ENCODE results near the gene MAP3K8. TPM values are rescaled to one million over a fixed set of nuclear protein-coding genes. Genes with fewer than 3 reads are reported as not detected.
A peak's percentile ranks its signal among the peaks of the same experiment; 100 is the strongest.

The MAP3K8 gene
- total RNA-seq, 5 donors from 2014 or later (not counting 1 experiment from before 2014, with no cell fraction given): 3.5 to 27.4 (median 11.0) TPM

GRCh38 chr10:30391266-30391665, 42.7 kb upstream of the MAP3K8 start:
- DNase-seq (no peak), ATAC-seq (replicated peaks in 1 of 4) (no peak)
- no peaks in the 10 kb centered on the region for H3K9me3 ChIP-seq
- no peaks in the 10 kb centered on the region for H3K36me3 ChIP-seq (ENCODE audit: control insufficient read depth in 2 of 2, extremely low read depth in 1 of 2, insufficient read depth in 1 of 2, low read length in 1 of 2)
- Mint-ChIP-seq H3K4me1 (peaks cover 2 to 5% (median 3%) of the 10 kb centered on the region in 3 donors), H3K27ac (no peak overlapping the region), H3K4me3 (no peak overlapping the region), H3K27me3 (peaks cover 11 to 15% of the 10 kb centered on the region in 2 donors), H3K36me3 (no peaks in the 10 kb centered on the region), H3K9me3 (no peaks in the 10 kb centered on the region)
- peaks cover 0 to 6% of the 10 kb centered on the region in 2 experiments for H3K4me1 ChIP-seq (ENCODE audit: control insufficient read depth in 1 of 2, extremely low read depth in 1 of 2, insufficient read depth in 2 of 2, low read length in 2 of 2)
- ChIA-PET POLR2A (no interaction called here), CTCF (interaction anchor here (0.5 to 3.6 kb wide), 6 partner anchors 154 to 611 kb away, joined by 3 to 44 read pairs (median 5); no protein-coding TSS in a partner anchor)
- no peak overlapping the region for H3K4me3 ChIP-seq (ENCODE audit: control insufficient read depth in 1 of 2, extremely low read depth in 1 of 2, low read length in 1 of 2)
- no peak overlapping the region for H3K27ac ChIP-seq (ENCODE audit: low read length)
- peaks cover 0 to 17% of the 10 kb centered on the region in 2 experiments for H3K27me3 ChIP-seq (replicated peaks in 1 of 2; ENCODE audit: control insufficient read depth in 2 of 2, extremely low read depth in 1 of 2, insufficient read depth in 2 of 2, low read length in 1 of 2)
- no CpG with 5 or more reads among the region's 7 CpGs for WGBS (ENCODE audit: insufficient coverage)

GRCh38 chr10:30392564-30392990, 41.4 kb upstream of the MAP3K8 start:
- H3K4me1 Mint-ChIP-seq: peaks cover 3 to 5% (median 4%) of the 10 kb centered on the region in 3 donors
- peaks cover 6 to 12% of the 10 kb centered on the region in 2 donors for H3K27me3 Mint-ChIP-seq
- Histone ChIP-seq H3K4me3 (ENCODE audit: control insufficient read depth in 1 of 2, extremely low read depth in 1 of 2, low read length in 1 of 2) (no peak overlapping the region), H3K9me3 (no peaks in the 10 kb centered on the region), H3K36me3 (ENCODE audit: control insufficient read depth in 2 of 2, extremely low read depth in 1 of 2, insufficient read depth in 1 of 2, low read length in 1 of 2) (no peaks in the 10 kb centered on the region), H3K4me1 (ENCODE audit: control insufficient read depth in 1 of 2, extremely low read depth in 1 of 2, insufficient read depth in 2 of 2, low read length in 2 of 2) (peaks cover 0 to 6% of the 10 kb centered on the region in 2 experiments), H3K27me3 (replicated peaks in 1 of 2; ENCODE audit: control insufficient read depth in 2 of 2, extremely low read depth in 1 of 2, insufficient read depth in 2 of 2, low read length in 1 of 2) (peaks cover 0 to 10% of the 10 kb centered on the region in 2 experiments), H3K27ac (ENCODE audit: low read length) (no peak overlapping the region)
- peak; percentile 29 to 84 (median 67) for DNase-seq
- ChIA-PET CTCF (interaction anchor here (0.6 to 3.6 kb wide), 10 partner anchors 44 to 374 kb away, joined by 3 to 44 read pairs (median 6); partner anchors contain the start of gene MTPAP (in 1 of the 2)), POLR2A (no interaction called here)
- no peaks in the 10 kb centered on the region for H3K9me3 Mint-ChIP-seq
- no peak overlapping the region for H3K4me3 Mint-ChIP-seq
- 21% methylated on average over 16 of the region's 17 CpGs for WGBS (ENCODE audit: insufficient coverage)
- ATAC-seq (replicated peaks in 1 of 4): peak; percentile 98 to 100 (median 98)
- H3K36me3 Mint-ChIP-seq: no peaks in the 10 kb centered on the region
- no peak overlapping the region for H3K27ac Mint-ChIP-seq

DNA sequence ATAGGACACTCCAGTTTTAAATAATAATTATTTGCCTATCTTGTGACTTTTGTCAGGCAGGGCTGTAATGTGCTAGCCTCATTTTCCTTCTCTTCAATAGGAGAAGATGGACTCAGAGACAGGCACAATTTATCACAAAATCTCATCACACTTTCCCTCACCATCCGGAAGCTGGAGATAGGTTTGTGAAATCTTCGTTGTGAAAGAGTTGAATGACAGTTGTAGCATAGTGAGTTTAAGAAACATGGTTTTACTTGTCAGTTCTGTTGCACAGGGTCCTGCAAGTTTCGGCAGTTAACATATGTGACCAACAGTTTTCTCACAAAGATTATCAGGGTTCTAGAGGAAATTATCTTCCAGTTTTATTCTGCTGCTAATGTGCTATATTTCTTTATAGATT, 37.7 kb upstream of the MAP3K8 start:
- DNase-seq (no peak), ATAC-seq (replicated peaks in 1 of 4) (no peak)
- no peaks in the 10 kb centered on the region for H3K9me3 ChIP-seq
- Mint-ChIP-seq H3K36me3 (no peaks in the 10 kb centered on the region), H3K27ac (no peak overlapping the region), H3K4me3 (no peak overlapping the region), H3K9me3 (no peaks in the 10 kb centered on the region), H3K27me3 (peaks cover 3 to 8% of the 10 kb centered on the region in 2 donors), H3K4me1 (peaks cover 20 to 21% (median 20%) of the 10 kb centered on the region in 3 donors)
- POLR2A ChIA-PET: no interaction called here
- H3K36me3 ChIP-seq (ENCODE audit: control insufficient read depth in 2 of 2, extremely low read depth in 1 of 2, insufficient read depth in 1 of 2, low read length in 1 of 2): no peaks in the 10 kb centered on the region
- H3K4me1 ChIP-seq (ENCODE audit: control insufficient read depth in 1 of 2, extremely low read depth in 1 of 2, insufficient read depth in 2 of 2, low read length in 2 of 2): peaks cover 12 to 24% of the 10 kb centered on the region in 2 experiments
- WGBS (ENCODE audit: insufficient coverage): no CpG with 5 or more reads among the region's 3 CpGs
- CTCF ChIA-PET: interaction anchor here (0.7 to 2.3 kb wide), 5 partner anchors 46 to 195 kb away, joined by 3 to 11 read pairs (median 4); no protein-coding TSS in a partner anchor
- H3K27me3 ChIP-seq (replicated peaks in 1 of 2; ENCODE audit: control insufficient read depth in 2 of 2, extremely low read depth in 1 of 2, insufficient read depth in 2 of 2, low read length in 1 of 2): peaks cover 0 to 17% of the 10 kb centered on the region in 2 experiments
- H3K27ac ChIP-seq (ENCODE audit: low read length): no peak overlapping the region
- no peak overlapping the region for H3K4me3 ChIP-seq (ENCODE audit: control insufficient read depth in 1 of 2, extremely low read depth in 1 of 2, low read length in 1 of 2)

- H3K36me3 Mint-ChIP-seq: no peaks in the 10 kb centered on the region
- H3K4me3 Mint-ChIP-seq: no peak overlapping the region
- 76% methylated on average over 2 of the region's 2 CpGs for WGBS (ENCODE audit: insufficient coverage)
These were observed 37.3 kb upstream of the MAP3K8 start for GRCh38 chr10:30396698-30397097.

GRCh38 chr10:30398193-30398592, 35.8 kb upstream of the MAP3K8 start:
- peaks cover 15 to 19% (median 17%) of the 10 kb centered on the region in 3 donors for H3K4me1 Mint-ChIP-seq
- H3K4me1 ChIP-seq (ENCODE audit: control insufficient read depth in 1 of 2, extremely low read depth in 1 of 2, insufficient read depth in 2 of 2, low read length in 2 of 2): peaks cover 12 to 18% of the 10 kb centered on the region in 2 experiments
- no peaks in the 10 kb centered on the region for H3K36me3 Mint-ChIP-seq
- H3K27ac Mint-ChIP-seq: peak overlapping the region in 1 of 2 donors; percentile 3
- H3K4me3 ChIP-seq (ENCODE audit: control insufficient read depth in 1 of 2, extremely low read depth in 1 of 2, low read length in 1 of 2): no peak overlapping the region
- no peak overlapping the region for H3K27ac ChIP-seq (ENCODE audit: low read length)
- H3K27me3 ChIP-seq (replicated peaks in 1 of 2; ENCODE audit: control insufficient read depth in 2 of 2, extremely low read depth in 1 of 2, insufficient read depth in 2 of 2, low read length in 1 of 2): peaks cover 0 to 8% of the 10 kb centered on the region in 2 experiments
- no peaks in the 10 kb centered on the region for H3K9me3 Mint-ChIP-seq
- no peaks in the 10 kb centered on the region for H3K9me3 ChIP-seq
- ATAC-seq (replicated peaks in 1 of 4) (peak; percentile 76 to 95 (median 88)), DNase-seq (peak in 8 of 35 experiments; percentile 7 to 44 (median 13))
- peaks cover 0 to 5% of the 10 kb centered on the region in 2 donors for H3K27me3 Mint-ChIP-seq
- WGBS (ENCODE audit: insufficient coverage): 4% methylated on average over 2 of the region's 2 CpGs
- CTCF ChIA-PET: interaction anchor here in 1 of 2 donors (0.5 to 0.8 kb wide), 3 partner anchors 29 to 193 kb away, joined by 3 to 7 read pairs (median 4); no protein-coding TSS in a partner anchor
- no peaks in the 10 kb centered on the region for H3K36me3 ChIP-seq (ENCODE audit: control insufficient read depth in 2 of 2, extremely low read depth in 1 of 2, insufficient read depth in 1 of 2, low read length in 1 of 2)
- POLR2A ChIA-PET: no interaction called here
- peak overlapping the region in 1 of 3 donors; percentile 12 for H3K4me3 Mint-ChIP-seq

More at GRCh38 chr10:30396698-30397097, 37.3 kb upstream of the MAP3K8 start:
- H3K4me1 Mint-ChIP-seq: peaks cover 20 to 21% (median 20%) of the 10 kb centered on the region in 3 donors
- ATAC-seq (replicated peaks in 1 of 4): no peak
- H3K27me3 Mint-ChIP-seq: peaks cover 3 to 8% of the 10 kb centered on the region in 2 donors
- H3K9me3 ChIP-seq: no peaks in the 10 kb centered on the region
- peaks cover 12 to 24% of the 10 kb centered on the region in 2 experiments for H3K4me1 ChIP-seq (ENCODE audit: control insufficient read depth in 1 of 2, extremely low read depth in 1 of 2, insufficient read depth in 2 of 2, low read length in 2 of 2)
- DNase-seq: no peak
- H3K4me3 ChIP-seq (ENCODE audit: control insufficient read depth in 1 of 2, extremely low read depth in 1 of 2, low read length in 1 of 2): no peak overlapping the region
- peaks cover 0 to 15% of the 10 kb centered on the region in 2 experiments for H3K27me3 ChIP-seq (replicated peaks in 1 of 2; ENCODE audit: control insufficient read depth in 2 of 2, extremely low read depth in 1 of 2, insufficient read depth in 2 of 2, low read length in 1 of 2)
- no peak overlapping the region for H3K27ac ChIP-seq (ENCODE audit: low read length)
- CTCF ChIA-PET: interaction anchor here in 1 of 2 donors (0.7 kb wide), 1 partner anchor 46 kb away, joined by 3 read pairs; no protein-coding TSS in a partner anchor
- no peaks in the 10 kb centered on the region for H3K9me3 Mint-ChIP-seq
- H3K36me3 ChIP-seq (ENCODE audit: control insufficient read depth in 2 of 2, extremely low read depth in 1 of 2, insufficient read depth in 1 of 2, low read length in 1 of 2): no peaks in the 10 kb centered on the region
- POLR2A ChIA-PET: no interaction called here
- H3K27ac Mint-ChIP-seq: no peak overlapping the region

DNA sequence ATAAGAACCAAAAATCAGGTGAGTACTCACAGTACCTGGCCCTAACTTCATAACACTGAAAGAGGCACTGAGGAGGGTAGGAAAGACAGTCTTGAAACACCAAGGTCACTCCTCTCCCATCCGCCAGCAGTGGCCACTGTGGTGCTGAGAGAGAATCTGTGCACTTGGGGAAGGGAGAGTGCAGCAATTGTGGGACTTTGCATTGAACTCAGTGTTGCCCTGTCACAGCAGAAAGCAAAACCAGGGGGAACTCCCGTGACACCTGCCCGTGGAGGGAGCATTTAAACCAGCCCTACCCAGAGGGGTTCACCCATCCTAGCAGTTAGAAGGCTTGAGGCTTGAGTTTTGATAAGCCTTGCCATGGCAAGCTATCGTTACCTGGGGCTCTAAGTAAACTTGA, 35.2 kb upstream of the MAP3K8 start:
- peaks cover 0 to 5% of the 10 kb centered on the region in 2 donors for H3K27me3 Mint-ChIP-seq
- no peak overlapping the region for H3K27ac ChIP-seq (ENCODE audit: low read length)
- no peaks in the 10 kb centered on the region for H3K36me3 Mint-ChIP-seq
- peaks cover 12 to 18% of the 10 kb centered on the region in 2 experiments for H3K4me1 ChIP-seq (ENCODE audit: control insufficient read depth in 1 of 2, extremely low read depth in 1 of 2, insufficient read depth in 2 of 2, low read length in 2 of 2)
- ATAC-seq (replicated peaks in 1 of 4): peak in 1 of 4 experiments; percentile 77
- no peaks in the 10 kb centered on the region for H3K9me3 ChIP-seq
- peaks cover 0 to 8% of the 10 kb centered on the region in 2 experiments for H3K27me3 ChIP-seq (replicated peaks in 1 of 2; ENCODE audit: control insufficient read depth in 2 of 2, extremely low read depth in 1 of 2, insufficient read depth in 2 of 2, low read length in 1 of 2)
- H3K36me3 ChIP-seq (ENCODE audit: control insufficient read depth in 2 of 2, extremely low read depth in 1 of 2, insufficient read depth in 1 of 2, low read length in 1 of 2): no peaks in the 10 kb centered on the region
- DNase-seq: peak in 3 of 35 experiments; percentile 1 to 30 (median 10)
- ChIA-PET POLR2A (no interaction called here), CTCF (interaction anchor here in 1 of 2 donors (0.5 kb wide), 1 partner anchor 184 kb away, joined by 7 read pairs; no protein-coding TSS in a partner anchor)
- H3K4me3 ChIP-seq (ENCODE audit: control insufficient read depth in 1 of 2, extremely low read depth in 1 of 2, low read length in 1 of 2): no peak overlapping the region
- WGBS (ENCODE audit: insufficient coverage): 88% methylated on average over 1 of the region's 4 CpGs
- no peaks in the 10 kb centered on the region for H3K9me3 Mint-ChIP-seq
- no peak overlapping the region for H3K27ac Mint-ChIP-seq
- peaks cover 15 to 19% (median 17%) of the 10 kb centered on the region in 3 donors for H3K4me1 Mint-ChIP-seq
- peak overlapping the region in 1 of 3 donors; percentile 12 for H3K4me3 Mint-ChIP-seq
